Kidney glomerular epithelial cell (primary cell): Measurements from ENCODE around the gene ACAD10.

Experiments used
- DNase-seq: peaks from one replicate; lab custom pipeline; 2025; lab: John Stamatoyannopoulos, UW

ACAD10 gene

GRCh38 chr12:111776836-111777344, 91.0 kb downstream of the ACAD10 start:
- DNase-seq, result no peak

- DNase-seq, result peak; percentile 63
These were observed 91.6 kb downstream of the ACAD10 start for GRCh38 chr12:111777345-111778045.

DNA sequence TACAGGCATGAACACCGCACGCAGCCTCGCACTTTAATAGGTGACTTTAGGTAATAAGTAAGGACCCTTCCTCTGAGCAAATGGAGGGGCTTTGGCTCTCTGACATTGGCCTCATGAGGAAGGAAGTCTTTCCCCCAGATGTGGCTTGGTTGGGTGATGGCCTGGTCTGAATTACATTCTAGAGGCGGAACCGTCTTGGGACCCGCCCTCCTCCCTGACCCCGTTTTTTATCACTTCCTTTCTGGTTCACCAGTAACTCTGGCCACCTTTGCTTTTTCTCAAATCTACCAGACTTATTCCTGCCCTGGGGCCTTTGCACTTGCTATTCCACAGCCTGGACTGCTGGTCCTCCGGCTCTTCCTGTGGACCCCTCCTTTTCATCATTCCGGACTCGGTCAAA, 94.3 kb downstream of the ACAD10 start:
- DNase-seq, result no peak

GRCh38 chr12:111780615-111781014, 94.8 kb downstream of the ACAD10 start:
- DNase-seq, result no peak

- no peak for DNase-seq
These were observed 95.3 kb downstream of the ACAD10 start for GRCh38 chr12:111781085-111781658.

DNA sequence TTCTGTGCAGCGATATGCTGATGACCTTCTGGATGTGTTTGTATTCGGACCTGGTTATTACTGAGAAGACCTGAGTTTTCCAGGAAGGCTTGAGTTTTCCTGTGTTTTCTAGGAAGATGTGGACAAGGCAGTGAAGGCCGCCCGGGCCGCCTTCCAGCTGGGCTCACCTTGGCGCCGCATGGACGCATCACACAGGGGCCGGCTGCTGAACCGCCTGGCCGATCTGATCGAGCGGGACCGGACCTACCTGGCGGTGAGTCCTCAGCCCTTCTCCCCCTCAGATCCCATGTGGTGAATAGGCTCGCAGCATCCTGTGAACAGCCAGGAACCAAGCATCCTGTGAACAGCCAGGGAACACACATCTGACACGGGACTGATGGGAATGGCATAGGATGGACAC, 97.2 kb downstream of the ACAD10 start:
- no peak for DNase-seq

DNA sequence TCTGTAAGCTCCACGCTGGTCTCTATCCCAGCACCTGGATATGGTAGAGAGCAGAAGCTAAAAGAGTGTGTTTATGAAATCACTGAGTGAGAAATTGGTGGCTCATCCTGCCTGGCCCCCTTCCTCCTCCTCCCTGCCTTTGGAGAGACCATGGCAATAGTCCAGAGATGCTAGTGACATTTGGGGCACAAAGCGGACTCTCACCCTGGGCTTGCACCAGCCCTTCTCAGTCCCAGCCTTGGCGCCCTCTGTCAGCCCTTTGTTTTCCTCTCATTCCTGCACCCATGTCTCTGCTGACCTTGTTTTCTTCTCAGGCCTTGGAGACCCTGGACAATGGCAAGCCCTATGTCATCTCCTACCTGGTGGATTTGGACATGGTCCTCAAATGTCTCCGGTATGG, 99.1 kb downstream of the ACAD10 start:
- no peak for DNase-seq

- DNase-seq, result no peak
These were observed 99.8 kb downstream of the ACAD10 start for GRCh38 chr12:111785651-111786050.

GRCh38 chr12:111788178-111788654, 102.4 kb downstream of the ACAD10 start:
- DNase-seq, result no peak

- DNase-seq, result no peak
These were observed 103.9 kb downstream of the ACAD10 start for GRCh38 chr12:111789779-111790178.

DNA sequence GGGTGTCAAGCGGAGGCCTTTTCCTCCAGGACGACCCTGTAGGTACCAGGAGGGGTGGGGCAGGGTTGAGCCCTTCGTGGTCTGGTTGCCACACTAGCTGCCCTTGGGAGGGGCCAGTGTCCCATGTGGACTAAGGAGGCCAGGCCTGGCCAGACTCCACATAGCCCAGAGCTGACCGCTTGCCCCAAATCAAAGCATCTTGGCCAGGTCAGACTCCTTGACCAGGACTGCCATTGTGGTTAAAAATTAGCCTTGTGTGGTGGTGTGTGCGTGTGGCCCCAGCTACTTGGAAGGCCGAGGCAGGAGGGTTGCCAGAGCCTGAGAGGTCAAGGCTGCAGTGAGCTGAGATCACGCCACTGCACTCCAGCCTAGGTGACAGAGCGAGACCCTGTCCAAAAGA, 105.7 kb downstream of the ACAD10 start:
- no peak for DNase-seq

- no peak for DNase-seq
These were observed 106.5 kb downstream of the ACAD10 start for GRCh38 chr12:111792155-111792855.

- no peak for DNase-seq
These were observed 107.0 kb downstream of the ACAD10 start for GRCh38 chr12:111792856-111793235.

GRCh38 chr12:111798182-111798581, 112.3 kb downstream of the ACAD10 start:
- peak; percentile 65 for DNase-seq

GRCh38 chr12:111799758-111800157, 113.9 kb downstream of the ACAD10 start:
- DNase-seq, result no peak

DNA sequence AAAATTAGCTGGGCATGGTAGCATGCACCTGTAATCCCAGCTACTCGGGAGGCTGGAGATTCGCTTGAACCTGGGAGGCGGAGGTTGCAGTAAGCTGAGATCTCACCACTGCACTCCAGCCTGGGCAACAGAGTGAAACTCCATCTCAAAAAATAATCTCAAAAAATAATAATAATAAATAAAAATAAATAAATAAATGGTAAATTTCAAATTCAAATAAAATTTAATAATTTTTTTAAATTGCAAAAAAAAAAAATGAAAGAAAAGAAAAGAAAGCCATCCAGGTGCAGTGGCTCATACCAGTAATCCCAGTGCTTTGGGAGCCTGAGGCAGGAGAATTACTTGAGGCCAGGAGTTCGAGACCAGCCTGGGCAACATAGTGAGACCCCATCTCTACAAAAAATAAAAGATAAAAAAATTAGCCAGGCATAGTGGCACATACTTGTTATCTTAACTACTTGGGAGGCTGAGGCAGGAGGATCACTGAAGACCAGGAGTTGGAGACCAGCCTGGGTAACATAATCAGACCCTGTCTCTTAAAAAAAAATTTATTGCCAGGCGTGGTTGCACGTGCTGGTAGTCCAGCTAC, 117.3 kb downstream of the ACAD10 start:
- no peak for DNase-seq

DNA sequence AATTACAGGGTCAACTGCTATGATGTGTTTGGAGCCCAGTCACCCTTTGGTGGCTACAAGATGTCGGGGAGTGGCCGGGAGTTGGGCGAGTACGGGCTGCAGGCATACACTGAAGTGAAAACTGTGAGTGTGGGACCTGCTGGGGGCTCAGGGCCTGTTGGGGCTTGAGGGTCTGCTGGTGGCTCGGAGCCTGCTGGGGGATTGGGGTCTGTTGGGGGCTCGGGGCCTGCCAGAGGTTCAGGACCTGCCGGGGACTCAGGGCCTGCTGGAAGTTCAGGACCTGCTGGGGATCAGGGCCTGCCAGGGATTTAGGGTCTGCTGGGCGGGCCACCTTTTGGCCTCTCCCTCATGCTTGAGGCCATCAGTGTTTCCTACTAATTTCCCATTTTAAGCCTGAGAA, 118.0 kb downstream of the ACAD10 start:
- no peak for DNase-seq

GRCh38 chr12:111806304-111806703, 120.5 kb downstream of the ACAD10 start:
- no peak for DNase-seq
